Epithelial cell of esophagus (primary cell): ENCODE results near the gene HSPBAP1.

Experiments used
- DNase-seq: peaks from one replicate; pipeline ENCODE4 v3.0.0; 2010; ENCODE audit warnings: low read depth
- H3K4me3 ChIP-seq: 2 replicates; pipeline ENCODE4 v1.5.1; 2011; ENCODE audit warnings: mild to moderate bottlenecking, low read length, control low read depth
- CTCF ChIP-seq: IDR thresholded peaks from 2 replicates; pipeline ENCODE4 v1.5.1; 2011; ENCODE audit warnings: low read depth, mild to moderate bottlenecking, low read length, control low read depth, inconsistent platforms; ENCODE audit not compliant: insufficient read depth; ENCODE audit errors: missing control alignments

The HSPBAP1 gene

GRCh38 chr3:122797291-122797690 is 3.7 kb upstream of the HSPBAP1 start:
- no peak for TF ChIP-seq CTCF
- peak; percentile 63 for DNase-seq
- H3K4me3 ChIP-seq = no peak overlapping the region

GRCh38 chr3:122795674-122796195 is 2.1 kb upstream of the HSPBAP1 start:
- peak; percentile 46 for DNase-seq
- no peak for TF ChIP-seq CTCF
- H3K4me3 ChIP-seq = peak overlapping the region; percentile 85

DNA sequence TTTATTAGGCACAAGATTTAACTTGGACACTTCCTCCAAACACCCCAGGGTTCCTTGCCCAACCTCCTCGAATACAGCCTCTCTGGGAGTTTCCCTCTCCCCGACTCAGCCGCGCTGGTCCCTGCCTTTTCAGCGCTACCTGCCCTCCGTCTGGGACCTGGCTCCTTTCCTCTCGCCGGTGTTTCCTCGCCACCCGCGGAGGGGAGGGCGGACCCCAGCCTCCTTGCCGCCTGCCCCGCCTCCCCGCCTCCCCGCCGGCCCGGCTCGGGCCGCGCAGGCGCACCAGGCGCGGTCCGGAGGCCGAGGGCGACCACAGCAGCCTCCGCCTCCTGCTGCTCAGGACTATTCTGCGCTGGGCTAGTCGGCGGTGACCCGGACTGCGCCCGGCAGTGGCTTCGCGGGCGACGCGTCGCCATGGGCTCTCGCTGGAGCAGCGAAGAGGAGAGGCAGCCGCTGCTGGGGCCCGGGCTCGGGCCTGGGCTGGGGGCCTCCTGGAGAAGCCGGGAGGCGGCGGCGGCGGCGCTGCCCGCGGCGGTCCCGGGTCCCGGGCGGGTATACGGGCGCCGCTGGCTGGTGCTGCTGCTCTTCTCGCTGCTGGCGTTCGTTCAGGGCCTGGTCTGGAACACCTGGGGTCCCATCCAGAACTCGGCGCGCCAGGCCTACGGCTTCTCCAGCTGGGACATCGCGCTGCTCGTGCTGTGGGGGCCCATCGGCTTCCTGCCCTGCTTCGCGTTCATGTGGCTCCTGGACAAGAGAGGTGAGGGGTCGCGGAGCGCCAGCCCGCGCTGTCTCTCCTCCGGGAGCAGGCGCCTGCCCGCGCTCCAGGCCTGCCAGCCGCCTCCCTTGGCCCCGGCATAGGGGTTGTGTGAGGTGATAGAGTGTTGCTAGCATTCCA is 1.4 kb upstream of the HSPBAP1 start, which contains the start of gene SLC49A4:
Gene SLC49A4, plus strand, starts transcription at position 291 of the 895 bp plus-strand sequence. Its CDS starts 124 bp downstream, at position 415.
- DNase-seq = peak; percentile 77
- peak within 1 kb of the TSS; percentile 85 for H3K4me3 ChIP-seq
- no peak for TF ChIP-seq CTCF

- H3K4me3 ChIP-seq = peak overlapping the region; percentile 85
- DNase-seq = no peak
- no peak for TF ChIP-seq CTCF
These were observed 800 bp upstream of the HSPBAP1 start for GRCh38 chr3:122794483-122794778.

DNA sequence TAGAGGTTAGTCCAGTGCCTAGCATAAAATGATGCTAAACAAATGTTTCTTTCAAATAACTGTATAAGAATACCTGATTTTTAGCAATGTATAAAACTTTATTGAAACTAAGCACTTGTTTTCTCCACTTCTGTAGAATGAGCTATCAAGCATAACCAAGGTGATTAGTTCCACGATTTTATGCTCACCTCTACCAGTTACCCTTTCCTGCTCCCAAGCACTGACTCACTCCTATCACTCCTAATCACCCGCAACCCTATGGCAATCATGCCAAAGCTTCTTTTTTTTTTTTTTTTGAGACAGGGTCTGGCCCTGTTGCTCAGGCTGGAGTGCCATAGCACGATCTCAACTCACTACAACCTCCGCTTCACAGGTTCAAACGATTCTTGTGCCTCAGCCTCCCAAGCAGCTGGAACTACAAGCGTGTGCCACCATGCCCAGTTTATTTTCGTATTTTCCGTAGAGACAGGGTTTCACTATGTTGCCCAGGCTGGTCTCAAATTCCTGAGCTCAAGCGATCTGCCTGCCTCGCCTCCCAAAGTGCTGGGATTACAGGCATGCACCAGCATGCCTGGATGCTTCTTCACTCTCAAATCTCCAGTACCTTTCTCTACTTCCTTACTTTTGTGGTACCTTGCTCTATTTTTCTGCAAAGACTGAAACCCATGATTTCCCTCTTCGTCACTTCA is 3.9 kb downstream of the HSPBAP1 start:
- peak; percentile 81 for DNase-seq
- TF ChIP-seq CTCF = no peak
- peak overlapping the region; percentile 12 for H3K4me3 ChIP-seq

GRCh38 chr3:122787872-122788271 is 5.8 kb downstream of the HSPBAP1 start:
- TF ChIP-seq CTCF = no peak
- no peak for DNase-seq
- H3K4me3 ChIP-seq = no peak overlapping the region
